Midbrain (tissue), 1 donor: ENCODE results near the gene DHX9.

Source experiments
- DNase-seq: peaks from one replicate; lab custom pipeline; 2025; lab: John Stamatoyannopoulos, UW

DHX9 gene

DNA sequence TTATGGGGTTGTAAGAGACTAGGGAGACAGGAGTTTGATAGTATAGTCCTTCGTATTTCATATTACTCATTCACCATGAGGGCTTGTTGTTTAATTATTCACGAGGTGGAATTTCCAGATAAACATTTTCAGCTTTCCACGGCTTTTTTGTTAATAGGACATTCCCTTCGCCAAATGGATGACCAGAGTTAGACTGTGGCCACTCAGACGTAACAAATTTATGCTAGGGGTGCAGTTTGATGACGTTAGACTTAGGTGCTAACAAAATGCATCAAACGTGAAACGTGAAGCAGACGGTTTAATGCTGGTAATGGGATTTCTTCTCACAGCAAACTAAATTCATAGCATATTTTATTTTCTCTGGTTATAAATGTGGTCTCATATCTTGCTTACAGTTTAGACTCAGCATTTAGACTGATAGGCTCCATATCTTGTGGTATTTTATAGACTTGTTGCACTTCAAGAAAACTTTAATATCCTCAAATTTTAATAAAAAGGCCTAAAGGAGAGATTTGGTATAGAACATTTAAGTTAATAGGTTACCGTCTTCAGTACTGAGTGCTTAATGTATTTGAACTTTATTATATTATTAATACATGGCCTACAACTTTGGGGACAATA is 2.3 kb downstream of the DHX9 start:
- no peak for DNase-seq

GRCh38 chr1:182842265-182842664 is 3.1 kb downstream of the DHX9 start:
- no peak for DNase-seq

DNA sequence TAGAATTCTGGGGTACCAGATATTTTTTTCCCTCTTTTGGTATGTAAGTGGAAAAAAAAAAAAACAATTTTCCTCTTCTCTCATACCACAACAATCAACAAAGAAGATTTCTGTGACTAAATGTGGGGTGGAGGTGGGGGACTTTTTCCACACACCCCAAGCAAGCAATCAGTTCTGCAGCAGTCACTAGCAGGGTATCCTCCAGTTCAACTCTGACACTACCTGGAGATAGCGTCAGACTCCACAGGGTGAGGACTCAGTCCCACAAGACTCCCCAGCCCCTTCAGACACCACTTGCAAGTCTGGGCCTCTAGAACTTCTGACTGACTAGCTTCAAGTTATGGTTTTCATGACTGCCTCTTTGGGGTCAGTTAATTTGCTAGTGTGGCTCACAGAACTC is 6.2 kb downstream of the DHX9 start:
- no peak for DNase-seq

GRCh38 chr1:182845894-182846293 is 6.7 kb downstream of the DHX9 start:
- DNase-seq: no peak

DNA sequence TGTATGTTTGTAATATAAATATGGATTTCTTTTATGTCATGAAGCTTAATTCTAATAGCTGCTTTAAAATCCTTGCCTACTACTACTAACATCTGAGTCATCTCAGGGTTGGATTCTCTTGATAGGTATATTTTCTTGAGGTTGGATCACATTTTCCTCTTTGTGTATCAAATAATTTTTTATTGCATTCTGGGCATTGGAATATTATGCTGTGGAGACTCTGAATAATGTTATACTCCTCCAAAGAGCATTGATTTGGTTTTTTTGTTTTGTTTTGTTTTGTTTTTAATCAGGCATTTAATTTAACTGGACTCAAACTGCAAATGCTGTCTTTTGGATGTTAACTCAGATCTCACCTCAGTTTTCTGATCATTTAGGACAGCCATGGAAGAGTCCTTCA is 8.0 kb downstream of the DHX9 start:
- DNase-seq: no peak

DNA sequence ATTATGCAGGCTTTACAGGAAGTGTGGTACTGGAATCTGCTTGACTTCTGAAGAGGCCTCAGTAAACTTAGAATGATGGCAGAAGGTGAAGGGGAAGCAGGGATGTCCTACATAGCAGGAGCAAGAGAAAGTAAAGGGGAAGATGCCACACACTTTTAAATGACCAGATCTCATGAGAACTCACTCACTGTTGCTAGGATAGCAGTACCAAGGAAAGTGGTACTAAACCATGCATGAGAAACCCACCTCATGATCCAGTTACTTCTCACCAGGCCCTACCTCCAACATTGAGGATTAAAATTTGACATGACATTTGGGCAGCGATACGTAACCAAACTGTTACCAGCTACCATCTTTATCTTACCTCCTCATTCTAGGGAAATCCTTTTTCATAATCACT is 9.6 kb downstream of the DHX9 start:
- no peak for DNase-seq

DNA sequence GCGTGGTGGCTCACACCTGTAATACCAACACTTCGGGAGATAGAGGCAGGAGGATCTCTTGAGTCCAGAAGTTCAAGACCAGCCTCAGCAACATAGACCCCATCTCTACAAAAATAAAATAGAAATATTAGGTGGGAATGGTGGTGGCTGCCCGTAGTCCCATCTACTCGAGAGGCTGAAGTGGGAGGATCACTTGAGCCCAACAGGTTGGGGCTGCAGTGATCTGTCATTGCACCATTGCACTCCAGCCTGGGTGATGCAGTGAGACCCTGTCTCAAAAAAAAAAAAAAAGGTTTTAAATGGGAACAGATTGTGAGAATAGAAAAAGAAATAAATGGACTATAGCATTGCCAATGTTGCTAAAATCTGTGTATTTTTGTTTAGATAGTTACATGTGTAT is 11.2 kb downstream of the DHX9 start:
- DNase-seq: no peak

DNA sequence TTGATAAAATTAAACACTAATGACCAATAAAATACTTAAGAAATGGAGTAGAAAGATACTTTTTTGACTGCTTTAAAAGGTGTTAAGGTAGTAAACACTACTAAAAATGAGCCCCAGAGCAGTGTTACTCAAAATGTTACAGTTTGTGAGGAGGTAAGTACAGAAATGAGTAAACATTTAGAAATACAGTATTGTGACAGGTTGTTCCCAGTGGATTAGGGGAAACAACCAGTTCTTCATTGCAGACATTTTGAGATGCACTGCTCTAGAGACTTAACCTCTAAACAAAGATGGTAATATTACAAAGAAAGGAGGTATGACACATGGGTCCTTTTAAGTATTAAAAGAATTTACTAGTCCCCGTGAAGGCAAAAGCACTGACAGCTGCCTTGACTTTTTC is 12.7 kb downstream of the DHX9 start:
- DNase-seq: no peak

GRCh38 chr1:182855911-182856310 is 16.8 kb downstream of the DHX9 start:
- DNase-seq: no peak

DNA sequence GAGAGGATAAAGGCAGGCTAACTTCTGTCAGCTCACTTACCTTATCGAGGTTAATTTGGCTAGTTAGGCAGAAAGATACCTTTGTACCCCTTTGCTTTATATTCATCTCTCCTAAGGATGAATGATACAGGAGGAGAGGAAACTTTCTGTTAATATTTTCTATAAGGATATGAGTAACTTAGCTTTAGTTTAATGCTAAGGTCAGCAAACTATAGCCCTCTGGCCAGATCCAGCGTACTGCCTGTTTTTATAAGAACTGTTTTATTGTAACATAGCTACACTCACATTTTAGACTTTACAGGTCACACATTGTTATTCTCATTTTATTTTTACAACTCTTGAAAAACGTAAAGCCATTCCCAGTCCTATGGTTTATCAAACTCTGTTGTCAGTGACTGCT is 18.1 kb downstream of the DHX9 start:
- no peak for DNase-seq

DNA sequence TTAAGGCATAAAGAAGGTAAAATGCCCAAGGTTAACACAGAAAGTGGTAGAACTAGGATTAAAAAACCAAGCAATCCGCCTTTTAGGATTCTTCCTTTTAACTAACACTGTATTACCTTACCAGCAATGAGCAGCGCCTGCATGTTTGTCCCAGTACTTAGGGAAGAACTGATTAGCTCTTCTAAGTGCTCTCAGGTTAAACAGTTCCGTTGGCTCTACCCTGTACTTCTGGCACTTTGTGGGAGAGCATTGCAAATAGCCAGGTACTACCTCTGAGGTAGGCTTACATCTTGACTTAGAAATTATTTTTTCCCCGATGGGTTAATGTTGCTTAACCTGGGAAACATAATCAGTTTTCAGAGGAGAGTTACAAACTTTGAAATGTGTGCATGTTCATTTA is 21.5 kb downstream of the DHX9 start:
- no peak for DNase-seq

DNA sequence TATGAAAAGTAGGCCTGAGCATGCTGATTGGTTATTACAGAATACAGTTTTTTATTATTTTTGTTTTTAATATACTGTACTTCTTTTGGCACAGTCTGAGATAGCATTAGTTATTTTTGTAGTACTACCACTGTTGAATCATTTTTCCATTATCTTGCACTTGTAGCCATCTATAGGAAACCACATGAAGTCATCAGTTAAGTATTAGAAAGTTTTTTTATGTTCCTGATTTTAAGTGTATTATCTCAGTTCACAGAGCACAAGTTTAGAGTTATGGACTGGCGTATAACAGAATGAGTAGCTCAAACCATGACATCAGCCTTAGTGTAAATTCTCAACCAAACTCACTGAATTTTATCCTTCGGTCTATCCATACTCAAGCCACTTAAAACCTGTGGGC is 22.8 kb downstream of the DHX9 start:
- no peak for DNase-seq

- no peak for DNase-seq
Observed at GRCh38 chr1:182862827-182863226, 23.7 kb downstream of the DHX9 start.

DNA sequence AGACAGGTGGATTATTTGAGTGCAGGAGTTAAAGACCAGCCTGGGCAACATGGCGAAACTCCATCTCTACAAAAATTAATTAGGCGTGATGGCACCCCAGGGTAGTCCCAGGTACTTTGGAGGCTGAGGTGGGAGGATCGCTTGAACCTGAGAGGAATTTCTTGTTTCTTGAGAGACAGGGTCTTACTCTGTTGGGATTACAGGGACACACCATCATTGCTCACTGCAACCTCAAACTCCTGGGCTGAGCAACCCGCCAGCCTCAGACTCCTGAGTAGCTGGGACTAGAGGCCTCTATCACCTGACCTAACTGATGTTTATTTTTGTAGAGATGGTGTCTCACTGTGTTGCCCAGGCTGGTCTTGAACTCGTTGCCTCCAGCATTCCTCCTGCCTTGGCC is 24.8 kb downstream of the DHX9 start:
- DNase-seq: no peak

- no peak for DNase-seq
Observed at GRCh38 chr1:182867861-182868260, 28.7 kb downstream of the DHX9 start.

DNA sequence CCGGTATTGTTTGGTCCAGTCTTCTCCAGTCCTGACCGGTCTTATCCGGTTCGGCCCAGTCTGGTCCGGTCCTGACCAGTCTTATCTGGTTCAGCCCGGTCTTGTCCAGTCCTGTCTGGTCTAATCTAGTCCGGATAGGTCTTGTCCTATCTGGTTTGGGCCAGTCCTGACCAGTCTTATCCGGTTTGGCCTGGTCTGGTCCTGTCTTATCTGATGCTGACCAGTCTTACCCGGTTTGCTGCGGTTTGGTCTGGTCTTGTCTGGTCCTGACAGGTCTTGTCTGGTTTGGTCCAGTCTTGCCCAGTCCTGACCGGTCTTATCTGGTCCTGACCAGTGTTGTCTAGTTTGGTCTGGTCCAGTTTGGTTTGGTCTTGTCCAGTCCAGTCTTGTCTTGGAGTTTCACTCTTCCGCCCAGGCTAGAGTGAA is 30.1 kb downstream of the DHX9 start:
- no peak for DNase-seq

DNA sequence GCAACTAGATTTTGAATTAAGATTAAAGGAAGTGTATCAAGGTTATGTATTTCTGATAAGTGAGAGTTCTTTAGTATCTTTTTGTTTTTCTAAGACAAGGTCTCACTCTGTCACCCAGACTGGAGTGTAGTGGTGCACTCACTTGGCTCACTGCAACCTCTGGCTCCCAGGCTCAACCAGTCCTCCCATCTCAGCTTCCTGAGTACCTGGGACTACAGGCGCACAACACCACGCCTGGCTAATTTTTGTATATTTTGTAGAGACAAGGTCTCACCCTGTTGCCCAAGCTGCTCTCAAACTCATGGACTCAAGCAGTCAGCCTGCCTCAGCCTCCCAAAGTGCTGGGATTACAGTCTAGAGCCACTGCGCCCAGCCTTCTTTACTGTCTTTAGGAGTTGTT is 33.7 kb downstream of the DHX9 start:
- DNase-seq: no peak

GRCh38 chr1:182875889-182876288 is 36.7 kb downstream of the DHX9 start:
- no peak for DNase-seq

DNA sequence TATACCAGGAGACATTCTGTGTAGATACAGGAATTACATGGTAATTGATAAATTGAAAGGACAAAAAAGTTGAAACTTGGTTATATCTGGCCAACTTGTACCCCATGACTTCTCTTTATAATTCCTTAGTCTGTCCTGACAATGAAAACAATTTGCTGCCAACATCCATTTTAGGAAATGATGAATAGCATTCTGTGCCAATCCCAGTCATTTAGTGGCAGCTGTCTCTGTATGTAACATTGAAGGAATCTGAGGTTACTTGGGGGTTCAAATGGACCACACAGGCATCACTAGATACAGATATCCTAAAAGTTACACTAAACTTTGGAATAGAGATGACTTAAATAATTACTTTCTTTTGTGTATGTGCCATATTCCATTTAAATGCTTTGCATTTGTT is 38.2 kb downstream of the DHX9 start:
- no peak for DNase-seq

- DNase-seq: no peak
Observed at GRCh38 chr1:182877842-182878241, 38.7 kb downstream of the DHX9 start.

GRCh38 chr1:182884872-182885271 is 45.7 kb downstream of the DHX9 start:
- no peak for DNase-seq

DNA sequence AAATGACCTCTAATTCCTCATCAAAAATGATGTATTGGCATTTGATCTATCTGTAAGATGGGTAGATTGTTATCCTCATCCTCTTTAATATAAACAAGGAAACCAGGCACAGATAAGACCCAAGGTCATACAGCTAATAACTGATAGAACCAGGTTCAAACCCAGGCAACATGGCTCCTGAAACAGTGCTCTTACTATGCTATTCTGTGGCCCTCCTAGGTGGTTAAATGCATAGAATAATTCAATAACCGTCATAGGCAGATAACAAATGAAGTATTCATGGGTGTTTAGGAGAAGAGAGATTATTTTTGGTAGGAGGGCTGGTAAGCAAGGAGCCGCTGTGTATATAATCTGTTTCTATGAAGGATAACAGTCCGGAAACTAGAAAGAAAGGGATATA is 46.4 kb downstream of the DHX9 start:
- DNase-seq: no peak

DNA sequence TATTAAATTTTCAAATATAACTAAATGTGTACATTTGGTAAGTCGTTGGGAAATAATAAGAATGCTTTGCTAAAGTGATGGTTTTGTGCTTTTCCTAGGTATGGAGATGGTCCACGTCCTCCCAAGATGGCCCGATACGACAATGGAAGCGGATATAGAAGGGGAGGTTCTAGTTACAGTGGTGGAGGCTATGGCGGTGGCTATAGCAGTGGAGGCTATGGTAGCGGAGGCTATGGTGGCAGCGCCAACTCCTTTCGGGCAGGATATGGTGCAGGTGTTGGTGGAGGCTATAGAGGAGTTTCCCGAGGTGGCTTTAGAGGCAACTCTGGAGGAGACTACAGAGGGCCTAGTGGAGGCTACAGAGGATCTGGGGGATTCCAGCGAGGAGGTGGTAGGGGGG is 47.8 kb downstream of the DHX9 start:
- DNase-seq: no peak

DNA sequence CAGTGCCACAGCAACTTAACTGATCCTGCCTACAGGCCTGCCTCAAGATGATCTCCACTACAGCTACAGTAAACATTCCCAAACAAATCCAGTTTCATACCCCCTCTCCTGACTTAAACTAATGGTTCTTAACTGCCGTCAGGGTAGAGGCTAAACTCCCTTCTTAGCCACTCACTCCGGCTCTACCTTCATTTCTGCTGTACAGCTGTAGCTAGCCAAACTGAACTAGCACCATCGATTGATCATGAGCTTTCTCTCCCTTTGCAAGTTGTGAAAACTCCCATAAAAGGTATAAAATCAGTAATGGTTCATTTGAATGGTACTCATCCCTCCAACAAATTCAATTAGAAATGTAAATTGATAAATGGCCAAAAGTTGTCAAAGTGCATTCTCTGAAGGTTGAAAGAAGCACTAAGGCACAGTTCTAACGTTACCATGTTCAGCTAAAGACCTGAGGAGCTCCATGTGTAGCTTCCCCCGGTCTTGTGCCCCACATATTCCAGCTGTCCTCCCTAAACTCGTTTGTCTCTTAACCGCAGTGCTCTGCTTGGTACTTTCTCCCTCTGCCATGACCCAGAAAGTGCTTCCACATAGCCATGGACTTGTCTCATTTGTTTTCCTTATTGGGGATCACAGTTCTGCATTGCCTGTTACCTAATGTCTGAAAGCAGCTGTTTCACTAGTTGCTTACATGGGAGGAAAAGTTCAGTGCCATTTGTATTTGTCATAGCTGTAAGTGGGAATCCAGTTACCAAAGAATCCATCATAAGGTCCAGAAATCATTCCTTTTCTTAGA is 49.8 kb downstream of the DHX9 start:
- DNase-seq: no peak
